Coronary artery (tissue), 2 donors: Measurements from ENCODE around the gene CRAMP1.

Experiments used
- DNase-seq: peaks from one replicate; pipeline ENCODE4 v3.0.0-alpha.2; 2017; ENCODE audit warnings: low spot score
- H3K27ac ChIP-seq, 2 donors: fragments of 200-600 bp; sonication (generic); one replicate each; pipeline ENCODE4 v1.5.1; 2016 to 2019
- H3K4me3 ChIP-seq: fragments of 200-600 bp; sonication (generic); 2 replicates; pipeline ENCODE4 v1.5.1; 2016; ENCODE audit warnings: mild to moderate bottlenecking, moderate library complexity
- TF ChIP-seq, protein P1 (sequence below): fragments of 200-600 bp; sonication (generic); IDR thresholded peaks from one replicate; pipeline ENCODE4 v1.5.1; 2019; ENCODE audit warnings: antibody characterized with exemption

Gene CRAMP1

GRCh38 chr16:1619976-1620375, 7.8 kb downstream of the CRAMP1 start:
- H3K27ac ChIP-seq, result no peak overlapping the region
- TF ChIP-seq, protein P1, sequence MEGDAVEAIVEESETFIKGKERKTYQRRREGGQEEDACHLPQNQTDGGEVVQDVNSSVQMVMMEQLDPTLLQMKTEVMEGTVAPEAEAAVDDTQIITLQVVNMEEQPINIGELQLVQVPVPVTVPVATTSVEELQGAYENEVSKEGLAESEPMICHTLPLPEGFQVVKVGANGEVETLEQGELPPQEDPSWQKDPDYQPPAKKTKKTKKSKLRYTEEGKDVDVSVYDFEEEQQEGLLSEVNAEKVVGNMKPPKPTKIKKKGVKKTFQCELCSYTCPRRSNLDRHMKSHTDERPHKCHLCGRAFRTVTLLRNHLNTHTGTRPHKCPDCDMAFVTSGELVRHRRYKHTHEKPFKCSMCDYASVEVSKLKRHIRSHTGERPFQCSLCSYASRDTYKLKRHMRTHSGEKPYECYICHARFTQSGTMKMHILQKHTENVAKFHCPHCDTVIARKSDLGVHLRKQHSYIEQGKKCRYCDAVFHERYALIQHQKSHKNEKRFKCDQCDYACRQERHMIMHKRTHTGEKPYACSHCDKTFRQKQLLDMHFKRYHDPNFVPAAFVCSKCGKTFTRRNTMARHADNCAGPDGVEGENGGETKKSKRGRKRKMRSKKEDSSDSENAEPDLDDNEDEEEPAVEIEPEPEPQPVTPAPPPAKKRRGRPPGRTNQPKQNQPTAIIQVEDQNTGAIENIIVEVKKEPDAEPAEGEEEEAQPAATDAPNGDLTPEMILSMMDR, result no peak
- H3K4me3 ChIP-seq, result no peak overlapping the region

GRCh38 chr16:1620391-1620790, 8.2 kb downstream of the CRAMP1 start:
- Histone ChIP-seq H3K4me3 (no peak overlapping the region), H3K27ac (no peak overlapping the region)
- TF ChIP-seq, protein P1, result no peak
- DNase-seq, result no peak

More at GRCh38 chr16:1619976-1620375, 7.8 kb downstream of the CRAMP1 start:
- DNase-seq, result no peak

DNA sequence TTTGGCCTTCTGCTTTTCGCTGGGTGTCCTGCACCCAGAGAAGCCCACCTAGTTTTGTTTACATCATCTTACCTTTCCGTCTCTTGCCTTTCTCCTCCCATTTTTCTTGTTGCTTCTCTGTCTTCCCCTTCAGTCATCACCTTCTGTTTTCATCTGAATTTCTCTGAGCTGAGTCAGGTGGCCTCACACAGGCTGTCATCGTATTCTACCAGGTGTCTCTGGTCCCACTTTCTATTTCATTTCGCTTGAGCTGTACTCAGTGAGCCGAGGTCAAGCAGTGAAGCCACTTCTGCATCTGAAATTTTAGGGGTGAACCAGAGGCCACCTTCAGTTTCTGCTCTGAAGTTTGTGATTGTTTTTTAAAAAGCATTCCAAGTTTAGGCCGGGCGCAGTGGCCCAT, 9.7 kb downstream of the CRAMP1 start:
- no peak overlapping the region for H3K27ac ChIP-seq
- TF ChIP-seq, protein P1, result no peak

GRCh38 chr16:1626327-1626726, 14.2 kb downstream of the CRAMP1 start:
- Histone ChIP-seq H3K4me3 (no peak overlapping the region), H3K27ac (no peak overlapping the region)
- no peak for DNase-seq
- TF ChIP-seq, protein P1, result no peak

More for the DNA sequence above, 9.7 kb downstream of the CRAMP1 start:
- no peak overlapping the region for H3K4me3 ChIP-seq
- DNase-seq, result no peak

DNA sequence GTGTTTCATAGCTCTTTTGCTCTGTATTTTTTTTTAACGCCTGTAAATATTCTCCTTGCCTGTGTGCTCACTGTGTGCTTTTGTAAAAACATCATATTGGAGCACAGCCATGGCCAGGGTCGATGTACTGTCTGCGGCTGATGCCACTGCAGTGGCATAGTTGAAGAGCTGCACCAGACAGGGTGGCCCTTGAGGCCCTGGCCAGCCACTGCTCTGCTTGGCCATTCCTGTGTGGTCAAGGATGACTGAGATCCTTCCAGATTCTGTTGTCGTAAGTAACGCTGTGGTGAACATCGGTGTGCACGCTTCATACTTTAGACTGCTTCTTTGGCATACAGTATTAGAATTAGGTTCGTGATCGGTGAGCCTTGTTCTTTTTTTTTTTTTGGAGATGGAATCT, 14.6 kb downstream of the CRAMP1 start:
- TF ChIP-seq, protein P1, result no peak
- DNase-seq, result no peak
- no peak overlapping the region for H3K27ac ChIP-seq
- no peak overlapping the region for H3K4me3 ChIP-seq

DNA sequence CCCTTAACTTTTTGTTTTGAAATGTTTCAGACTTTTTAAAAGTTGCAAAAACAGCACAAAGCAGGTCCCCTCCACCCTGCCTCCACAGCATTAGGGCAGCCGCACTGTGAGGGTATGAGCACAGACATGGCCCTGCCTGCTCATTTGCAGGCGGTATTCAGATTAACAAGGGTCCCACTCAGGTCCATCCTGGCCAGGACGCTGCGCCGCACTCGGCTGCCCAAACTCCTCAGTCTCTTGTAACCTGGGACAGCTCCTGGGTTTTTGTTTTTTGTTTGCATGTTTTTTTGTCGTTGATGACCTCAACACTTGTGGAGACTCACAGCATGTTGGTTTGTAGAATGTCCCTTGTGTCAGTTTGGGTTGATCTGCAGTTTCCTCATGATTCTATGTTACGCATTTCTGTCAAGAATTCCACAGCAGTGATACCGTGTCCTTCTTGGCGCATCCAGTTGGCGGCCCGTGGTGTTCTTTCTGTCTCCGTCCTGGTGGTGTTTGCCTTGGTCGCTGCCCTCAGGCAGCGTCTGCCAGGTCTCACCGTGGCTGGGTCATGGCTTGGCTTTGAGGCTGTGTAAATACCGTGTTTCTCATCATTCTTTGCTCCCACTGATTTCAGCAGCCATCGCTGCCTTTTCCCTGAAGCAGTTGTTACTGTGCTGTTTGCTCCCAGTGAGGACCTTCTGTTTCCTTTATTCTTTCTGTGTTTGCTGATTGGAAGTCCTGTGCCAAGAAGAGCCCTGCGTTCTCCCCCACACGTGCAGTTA, 18.5 kb downstream of the CRAMP1 start:
- Histone ChIP-seq H3K4me3 (no peak overlapping the region), H3K27ac (no peak overlapping the region)
- no peak for DNase-seq
- TF ChIP-seq, protein P1, result no peak

- TF ChIP-seq, protein P1, result no peak
- DNase-seq, result no peak
- Histone ChIP-seq H3K27ac (no peak overlapping the region), H3K4me3 (no peak overlapping the region)
These were observed 19.1 kb downstream of the CRAMP1 start for GRCh38 chr16:1631230-1631629.
